Type B pancreatic cell (in vitro differentiated cells): ENCODE results near the gene GALNT15. TPM values are rescaled to one million over a fixed set of nuclear protein-coding genes. Genes with fewer than 3 reads are reported as not detected.
A peak's percentile ranks its signal among the peaks of the same experiment; 100 is the strongest.

ENCODE experiments used
- DNase-seq: peaks from one replicate; pipeline ENCODE4 v3.0.0; 2021; ENCODE audit warnings: mixed read lengths; ENCODE audit not compliant: unreplicated experiment; ENCODE audit errors: extremely low spot score
- H3K27ac Mint-ChIP-seq: 2 replicates; pipeline ENCODE4 v1.8.0; 2021; ENCODE audit warnings: mild to moderate bottlenecking, mixed read lengths
- H3K27me3 Mint-ChIP-seq: 2 replicates; pipeline ENCODE4 v1.8.0; 2021; ENCODE audit warnings: mixed read lengths
- H3K36me3 Mint-ChIP-seq: 2 replicates; pipeline ENCODE4 v1.8.0; 2021; ENCODE audit warnings: mixed read lengths
- H3K4me1 Mint-ChIP-seq: one replicate; pipeline ENCODE4 v1.8.0; 2021; ENCODE audit warnings: mixed read lengths; ENCODE audit not compliant: unreplicated experiment
- H3K4me3 Mint-ChIP-seq: 2 replicates; pipeline ENCODE4 v1.8.0; 2021; ENCODE audit warnings: mild to moderate bottlenecking, mixed read lengths
- H3K9me3 Mint-ChIP-seq: 2 replicates; pipeline ENCODE4 v1.8.0; 2021; ENCODE audit warnings: mixed read lengths
- total RNA-seq: library from RNA; stranded (reverse); gene quantifications from 2 replicates; pipeline ENCODE4 v1.2.1, GENCODE V29; 2021; ENCODE audit warnings: low replicate concordance
- TF ChIP-seq, protein P1 (sequence below): fragments of 200-600 bp; sonication (generic); conservative IDR thresholded peaks from 2 replicates; pipeline ENCODE4 v1.5.0; 2021; ENCODE audit warnings: antibody characterized with exemption, mild to moderate bottlenecking

Gene GALNT15
- total RNA-seq, 1 donor from 2014 or later = 0.17 TPM

DNA sequence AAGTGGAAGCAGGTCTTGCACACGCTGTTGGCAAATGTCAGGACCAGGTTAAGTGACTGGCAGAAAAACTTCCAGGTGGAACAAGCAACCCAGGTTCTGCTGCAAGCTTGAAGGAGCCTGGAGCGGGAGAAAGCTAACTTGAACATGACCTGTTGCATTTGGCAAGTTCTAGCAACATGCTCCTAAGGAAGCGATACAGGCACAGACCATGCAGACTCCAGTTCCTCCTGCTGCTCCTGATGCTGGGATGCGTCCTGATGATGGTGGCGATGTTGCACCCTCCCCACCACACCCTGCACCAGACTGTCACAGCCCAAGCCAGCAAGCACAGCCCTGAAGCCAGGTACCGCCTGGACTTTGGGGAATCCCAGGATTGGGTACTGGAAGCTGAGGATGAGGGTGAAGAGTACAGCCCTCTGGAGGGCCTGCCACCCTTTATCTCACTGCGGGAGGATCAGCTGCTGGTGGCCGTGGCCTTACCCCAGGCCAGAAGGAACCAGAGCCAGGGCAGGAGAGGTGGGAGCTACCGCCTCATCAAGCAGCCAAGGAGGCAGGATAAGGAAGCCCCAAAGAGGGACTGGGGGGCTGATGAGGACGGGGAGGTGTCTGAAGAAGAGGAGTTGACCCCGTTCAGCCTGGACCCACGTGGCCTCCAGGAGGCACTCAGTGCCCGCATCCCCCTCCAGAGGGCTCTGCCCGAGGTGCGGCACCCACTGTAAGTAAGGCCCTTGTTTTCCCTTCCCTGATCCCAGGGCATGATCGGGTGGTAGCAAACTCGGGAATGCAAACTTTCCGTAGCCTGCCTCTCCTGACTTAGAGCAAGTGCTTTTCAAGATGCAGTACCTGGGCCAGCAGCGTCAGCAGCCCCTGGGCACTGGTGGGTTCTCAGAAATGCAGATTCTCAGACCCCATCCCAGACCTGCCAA is 759 bp downstream of the GALNT15 start:
- no peak overlapping the region for H3K4me3 Mint-ChIP-seq
- H3K9me3 Mint-ChIP-seq = no peaks in the 10 kb centered on the region
- H3K4me1 Mint-ChIP-seq = peaks cover 20% of the 10 kb centered on the region
- peak; percentile 64 for DNase-seq
- TF ChIP-seq, protein P1, sequence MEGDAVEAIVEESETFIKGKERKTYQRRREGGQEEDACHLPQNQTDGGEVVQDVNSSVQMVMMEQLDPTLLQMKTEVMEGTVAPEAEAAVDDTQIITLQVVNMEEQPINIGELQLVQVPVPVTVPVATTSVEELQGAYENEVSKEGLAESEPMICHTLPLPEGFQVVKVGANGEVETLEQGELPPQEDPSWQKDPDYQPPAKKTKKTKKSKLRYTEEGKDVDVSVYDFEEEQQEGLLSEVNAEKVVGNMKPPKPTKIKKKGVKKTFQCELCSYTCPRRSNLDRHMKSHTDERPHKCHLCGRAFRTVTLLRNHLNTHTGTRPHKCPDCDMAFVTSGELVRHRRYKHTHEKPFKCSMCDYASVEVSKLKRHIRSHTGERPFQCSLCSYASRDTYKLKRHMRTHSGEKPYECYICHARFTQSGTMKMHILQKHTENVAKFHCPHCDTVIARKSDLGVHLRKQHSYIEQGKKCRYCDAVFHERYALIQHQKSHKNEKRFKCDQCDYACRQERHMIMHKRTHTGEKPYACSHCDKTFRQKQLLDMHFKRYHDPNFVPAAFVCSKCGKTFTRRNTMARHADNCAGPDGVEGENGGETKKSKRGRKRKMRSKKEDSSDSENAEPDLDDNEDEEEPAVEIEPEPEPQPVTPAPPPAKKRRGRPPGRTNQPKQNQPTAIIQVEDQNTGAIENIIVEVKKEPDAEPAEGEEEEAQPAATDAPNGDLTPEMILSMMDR = no peak
- H3K36me3 Mint-ChIP-seq = no peaks in the 10 kb centered on the region
- H3K27me3 Mint-ChIP-seq = peaks cover 40% of the 10 kb centered on the region
- H3K27ac Mint-ChIP-seq = no peak overlapping the region

DNA sequence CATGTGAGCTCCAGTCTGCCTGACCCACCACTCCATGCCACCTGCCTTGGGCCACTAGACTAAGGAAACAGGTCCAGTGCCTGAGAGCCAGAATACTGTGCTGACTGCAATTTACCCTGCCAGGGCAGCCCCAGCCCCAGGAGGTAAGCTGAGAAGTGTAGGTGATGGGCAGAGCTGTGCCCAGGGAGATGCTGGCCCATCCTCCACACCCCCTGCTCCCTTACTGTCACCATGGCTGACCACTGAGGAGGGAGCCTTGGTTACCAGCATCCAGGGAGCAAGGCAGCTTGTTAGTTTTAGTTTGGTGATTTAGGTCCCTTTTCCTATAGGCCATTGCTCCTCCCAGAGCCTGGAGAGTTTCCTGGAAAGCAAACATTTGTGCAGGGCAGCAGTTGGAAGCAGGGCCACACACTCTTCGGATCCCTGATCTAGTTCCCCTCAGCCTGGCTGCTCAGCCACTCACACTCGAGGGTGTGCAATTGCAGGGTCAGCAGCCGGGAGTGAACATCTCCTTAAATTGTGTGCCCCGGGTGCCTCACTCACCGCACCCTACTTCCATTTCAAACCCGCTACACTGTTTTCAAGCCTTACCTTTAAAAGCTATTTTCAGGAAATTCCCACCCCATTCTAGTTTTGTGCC is 2.0 kb downstream of the GALNT15 start:
- no peaks in the 10 kb centered on the region for H3K36me3 Mint-ChIP-seq
- peak; percentile 61 for DNase-seq
- TF ChIP-seq, protein P1 = no peak
- no peak overlapping the region for H3K4me3 Mint-ChIP-seq
- peaks cover 13% of the 10 kb centered on the region for H3K4me1 Mint-ChIP-seq
- no peaks in the 10 kb centered on the region for H3K9me3 Mint-ChIP-seq
- no peak overlapping the region for H3K27ac Mint-ChIP-seq
- H3K27me3 Mint-ChIP-seq = peaks cover 40% of the 10 kb centered on the region

DNA sequence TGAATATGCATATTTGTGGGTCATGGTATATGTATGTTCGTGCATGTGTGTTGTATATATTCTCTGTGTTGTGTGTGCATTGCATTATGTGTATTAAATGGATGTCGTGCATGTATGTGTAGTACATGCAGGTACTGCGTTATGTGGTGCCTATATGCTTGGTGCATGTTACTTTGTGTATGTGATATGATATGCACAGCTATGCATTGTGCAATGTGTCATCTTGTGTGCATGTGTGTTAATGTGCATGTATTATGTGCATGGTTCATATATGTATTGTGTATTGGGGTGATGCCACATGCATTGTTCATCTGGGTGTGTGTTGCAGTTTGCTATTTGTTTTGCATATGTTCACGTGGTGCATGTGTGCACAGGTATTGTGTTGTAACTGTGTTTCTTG is 2.9 kb downstream of the GALNT15 start:
- TF ChIP-seq, protein P1 = no peak
- Mint-ChIP-seq H3K4me3 (no peak overlapping the region), H3K27ac (no peak overlapping the region), H3K9me3 (no peaks in the 10 kb centered on the region), H3K27me3 (peaks cover 40% of the 10 kb centered on the region), H3K4me1 (peaks cover 9% of the 10 kb centered on the region), H3K36me3 (no peaks in the 10 kb centered on the region)
- no peak for DNase-seq

DNA sequence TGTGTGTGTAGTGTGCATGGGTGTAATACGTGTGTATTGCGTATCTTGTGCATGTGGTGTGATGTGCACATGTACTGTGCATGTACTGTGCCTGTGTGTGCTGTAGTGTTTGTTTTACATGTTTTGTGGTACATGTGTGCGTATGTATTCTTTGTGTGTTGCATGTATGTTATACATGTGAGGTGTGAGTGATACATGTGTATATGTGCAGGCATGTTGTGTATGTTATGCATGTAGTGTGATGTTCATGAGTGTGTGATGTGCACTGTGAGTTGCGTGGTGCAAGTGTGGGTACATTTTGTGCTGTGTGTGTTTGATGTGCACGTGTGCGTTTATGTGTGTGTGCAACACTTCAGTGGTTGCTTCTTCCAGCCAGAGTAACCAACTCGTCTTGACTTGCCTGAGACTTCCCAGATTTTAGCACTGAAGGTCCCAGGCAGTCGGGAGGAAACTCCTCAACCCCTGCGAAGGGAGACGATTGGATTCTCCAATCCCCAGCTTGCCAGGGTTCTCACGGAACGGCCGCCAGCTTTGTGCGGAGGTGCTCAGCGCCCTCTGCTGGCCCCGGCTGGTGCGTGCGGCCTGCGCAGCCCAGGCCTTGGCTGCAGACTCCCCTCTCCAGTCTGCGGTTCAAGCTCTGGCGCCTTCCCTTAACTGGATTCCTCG is 3.6 kb downstream of the GALNT15 start:
- Mint-ChIP-seq H3K36me3 (no peaks in the 10 kb centered on the region), H3K27ac (no peak overlapping the region), H3K27me3 (peaks cover 39% of the 10 kb centered on the region), H3K9me3 (no peaks in the 10 kb centered on the region), H3K4me3 (no peak overlapping the region), H3K4me1 (peaks cover 9% of the 10 kb centered on the region)
- TF ChIP-seq, protein P1 = peak; percentile 97
- DNase-seq = peak; percentile 88

- Mint-ChIP-seq H3K9me3 (no peaks in the 10 kb centered on the region), H3K36me3 (no peaks in the 10 kb centered on the region), H3K4me3 (no peak overlapping the region), H3K27me3 (peaks cover 33% of the 10 kb centered on the region), H3K27ac (no peak overlapping the region), H3K4me1 (peaks cover 9% of the 10 kb centered on the region)
- TF ChIP-seq, protein P1 = no peak
- peak; percentile 50 for DNase-seq
These were observed 4.1 kb downstream of the GALNT15 start for GRCh38 chr3:16178628-16178988.
